Stimulated activated CD8-positive, alpha-beta memory T cell treated with anti-CD3 and anti-CD28 coated beads, Interleukin-15, amount 100 ng/mL, for 1 hour (primary cell): ENCODE measurements around the gene NOXRED1.
"Not testable (repeated sequence)": the region's sequence is repeated elsewhere in the genome, so short reads cannot be mapped to it uniquely, and the experiment has no call there.

Experiments used
- DNase-seq: peaks from one replicate; pipeline ENCODE4 v3.0.0-alpha.2; 2020; ENCODE audit warnings: low read depth

Gene NOXRED1, protein sequence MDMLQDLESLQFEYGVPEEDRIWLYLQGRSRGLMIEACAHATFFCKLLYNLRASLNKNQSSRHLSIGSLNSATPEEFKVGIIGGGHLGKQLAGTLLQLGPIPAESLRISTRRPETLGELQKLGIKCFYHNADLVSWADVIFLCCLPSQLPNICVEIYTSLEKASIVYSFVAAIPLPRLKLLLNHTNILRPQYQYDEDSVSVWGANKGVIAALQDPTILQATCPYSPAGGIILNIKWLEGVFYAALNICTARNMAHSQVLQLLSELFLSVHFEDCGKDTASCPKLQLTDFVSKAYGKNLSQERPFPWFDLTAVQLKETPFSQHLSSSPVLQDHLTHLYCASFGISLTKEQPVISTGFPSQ

DNA sequence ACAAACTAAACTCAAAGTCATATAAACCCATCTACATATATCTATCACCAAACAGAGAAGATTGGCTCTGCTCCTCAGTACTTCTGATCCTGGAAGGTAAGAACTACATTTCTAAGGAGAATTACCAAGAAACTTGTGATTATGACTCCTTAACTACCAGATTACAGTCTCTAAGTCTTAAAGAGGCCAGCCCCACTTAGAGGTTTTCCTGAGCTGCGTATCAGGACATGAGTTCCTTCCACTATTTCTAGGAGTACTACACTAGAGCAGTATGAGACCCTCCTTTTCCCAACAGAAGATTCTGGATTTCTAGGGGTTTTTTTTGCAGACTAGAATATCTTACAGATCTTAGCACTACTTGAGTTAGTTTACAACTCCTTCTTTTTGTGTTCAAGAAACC is at the start of gene NOXRED1:
Gene NOXRED1 (minus strand): TSS at position 101 of the 400 bp plus-strand sequence. CDS start 634 bp downstream, outside the sequence.
- DNase-seq, result no peak

DNA sequence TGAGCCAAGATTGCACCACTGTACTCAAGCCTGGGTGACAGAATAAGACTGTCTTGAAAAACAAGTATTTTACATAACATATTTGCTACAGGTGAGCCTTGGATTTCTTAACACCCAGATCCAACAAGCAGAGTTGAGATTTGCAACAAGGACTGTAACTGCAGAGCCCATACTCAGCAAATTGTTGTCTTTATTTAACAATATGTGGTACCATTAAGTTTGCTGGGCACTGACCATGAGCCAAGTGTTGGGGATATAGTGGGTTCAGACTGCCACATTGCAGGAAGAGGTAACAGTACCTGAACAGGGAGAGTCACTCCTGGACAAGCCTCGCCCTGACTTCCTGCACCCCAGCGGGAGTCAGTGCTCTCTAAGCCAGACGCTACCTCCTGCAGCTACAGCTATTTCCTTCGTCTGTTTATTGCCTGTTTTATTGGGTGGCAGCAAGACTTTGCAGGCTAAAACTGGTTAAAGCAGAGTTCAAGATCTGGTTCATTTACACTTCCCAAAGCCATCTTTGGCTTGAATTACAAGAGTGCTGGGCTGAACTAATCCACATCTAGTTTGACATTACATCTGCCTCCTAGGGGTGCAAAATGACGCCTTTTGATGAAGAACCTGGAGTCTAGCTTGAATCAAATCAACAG is 47.0 kb upstream of the NOXRED1 start:
- DNase-seq, result no peak

DNA sequence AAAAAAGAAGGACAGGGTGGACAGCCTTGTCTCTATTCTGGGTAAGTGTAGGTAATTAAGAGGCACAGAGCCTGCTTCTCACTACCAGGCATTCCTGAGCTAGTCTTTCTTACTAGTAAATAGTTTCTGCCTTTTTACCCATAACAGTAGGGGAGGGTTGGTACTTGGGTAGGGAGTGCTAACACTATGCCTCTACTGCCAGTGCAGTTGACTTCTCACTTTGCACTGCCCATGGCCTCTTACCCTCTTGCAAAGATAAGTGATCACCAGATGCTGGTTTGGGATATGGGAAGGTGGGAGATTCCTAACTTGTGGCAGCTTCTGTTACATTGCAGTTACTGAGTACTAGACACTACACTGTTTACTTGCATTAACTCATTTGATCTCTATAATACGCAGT is 46.2 kb upstream of the NOXRED1 start:
- DNase-seq, result no peak

DNA sequence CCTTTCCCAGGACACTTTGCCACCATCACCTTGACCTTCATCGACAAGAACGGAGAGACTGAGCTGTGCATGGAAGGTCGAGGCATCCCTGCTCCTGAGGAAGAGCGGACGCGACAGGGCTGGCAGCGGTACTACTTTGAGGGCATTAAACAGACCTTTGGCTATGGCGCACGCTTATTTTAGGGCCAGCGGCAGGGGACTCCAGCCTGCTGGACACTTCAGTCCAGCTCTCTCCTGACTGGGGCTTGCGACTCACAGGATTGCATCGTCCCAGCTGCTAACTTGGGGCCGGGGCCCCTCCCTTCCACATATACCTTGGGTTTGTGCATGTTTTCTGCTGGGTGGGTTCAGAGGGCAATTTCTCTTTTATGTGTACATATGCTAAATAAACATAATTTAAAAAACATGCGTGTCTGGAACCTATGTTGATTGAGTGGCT is 45.8 kb upstream of the NOXRED1 start:
- DNase-seq, result no peak

DNA sequence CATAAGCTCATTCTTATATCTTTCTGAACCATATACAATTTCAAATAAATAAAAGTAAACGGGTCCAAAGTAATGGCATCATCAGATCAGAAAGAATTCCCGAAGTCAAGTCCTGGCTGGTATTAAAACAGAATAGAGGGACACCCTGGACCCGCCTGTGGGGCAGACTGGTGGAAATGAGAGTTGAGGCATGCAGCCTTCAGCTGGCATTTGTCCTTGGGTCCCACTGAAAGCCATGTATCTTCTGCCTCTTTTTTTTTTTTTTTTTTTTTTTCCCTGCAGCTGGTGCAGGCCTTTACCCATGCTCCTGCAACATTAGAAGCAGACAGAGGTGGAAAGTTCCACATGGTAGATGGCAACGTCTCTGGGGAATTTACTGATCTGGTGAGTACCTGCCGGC is 44.5 kb upstream of the NOXRED1 start:
- DNase-seq, result no peak

DNA sequence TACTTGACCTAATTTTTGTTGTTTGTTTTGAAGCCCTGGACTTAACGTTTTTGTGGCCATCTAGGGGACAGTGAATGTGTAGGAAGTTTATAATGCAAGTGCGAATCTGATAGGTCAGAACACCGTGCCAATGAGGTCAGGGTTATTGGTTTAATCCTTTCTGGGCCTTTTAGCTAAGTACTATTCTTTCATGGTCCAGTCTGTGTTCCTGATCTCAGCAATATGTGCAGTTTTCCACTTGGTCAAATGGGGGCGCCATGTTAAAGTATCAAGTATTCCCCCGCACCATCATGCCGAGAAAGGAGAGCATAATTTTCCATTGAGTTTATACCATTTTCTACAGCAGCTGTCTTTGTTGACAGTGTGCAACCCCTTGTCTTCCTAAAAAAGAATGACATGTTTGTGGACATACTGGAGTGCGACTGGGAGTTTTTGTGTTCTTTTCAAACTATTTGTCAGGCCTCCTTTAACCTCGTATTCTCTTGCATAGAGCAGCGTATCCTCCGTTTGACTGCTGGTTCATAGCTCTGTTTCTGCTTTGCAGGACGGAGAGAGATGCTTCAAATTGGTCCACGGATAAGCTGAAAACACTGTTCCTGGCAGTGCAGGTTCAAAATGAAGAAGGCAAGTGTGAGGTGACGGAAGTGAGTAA is 35.9 kb upstream of the NOXRED1 start:
- DNase-seq, result peak; percentile 34

DNA sequence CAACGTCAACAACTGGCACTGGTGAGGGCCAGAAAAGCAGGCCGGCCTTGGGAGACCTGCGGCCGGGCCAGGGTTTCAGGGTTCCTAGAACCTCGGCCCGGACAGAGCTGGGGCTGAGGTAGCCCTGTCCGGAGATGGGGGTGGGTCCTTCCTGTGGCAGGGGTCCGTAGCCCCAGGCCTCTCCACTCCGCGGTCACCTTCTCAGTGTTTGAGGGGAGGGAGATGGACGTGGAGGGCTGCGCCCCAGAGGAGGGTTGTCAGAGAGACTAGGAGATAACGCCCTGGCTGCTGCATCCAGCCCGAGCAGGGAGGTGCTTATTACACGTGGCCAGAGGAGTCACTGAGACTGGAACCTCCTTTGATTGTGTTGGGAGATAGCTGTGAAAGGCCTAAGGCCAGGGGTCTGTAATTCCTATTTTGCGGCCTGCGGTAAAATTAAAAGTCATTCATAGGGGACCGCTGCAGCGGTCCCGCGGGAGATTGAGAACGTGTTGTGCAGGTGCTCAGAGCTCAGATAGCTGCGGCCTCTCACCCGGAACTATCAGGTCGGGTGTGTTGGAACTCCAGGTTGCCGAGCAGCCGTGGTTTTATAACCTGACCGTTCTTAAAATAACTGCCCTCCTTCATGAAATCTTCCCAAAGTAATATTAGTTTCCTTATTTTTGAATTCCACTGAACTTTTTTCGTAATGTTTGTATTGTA is 35.1 kb upstream of the NOXRED1 start:
- no peak for DNase-seq

DNA sequence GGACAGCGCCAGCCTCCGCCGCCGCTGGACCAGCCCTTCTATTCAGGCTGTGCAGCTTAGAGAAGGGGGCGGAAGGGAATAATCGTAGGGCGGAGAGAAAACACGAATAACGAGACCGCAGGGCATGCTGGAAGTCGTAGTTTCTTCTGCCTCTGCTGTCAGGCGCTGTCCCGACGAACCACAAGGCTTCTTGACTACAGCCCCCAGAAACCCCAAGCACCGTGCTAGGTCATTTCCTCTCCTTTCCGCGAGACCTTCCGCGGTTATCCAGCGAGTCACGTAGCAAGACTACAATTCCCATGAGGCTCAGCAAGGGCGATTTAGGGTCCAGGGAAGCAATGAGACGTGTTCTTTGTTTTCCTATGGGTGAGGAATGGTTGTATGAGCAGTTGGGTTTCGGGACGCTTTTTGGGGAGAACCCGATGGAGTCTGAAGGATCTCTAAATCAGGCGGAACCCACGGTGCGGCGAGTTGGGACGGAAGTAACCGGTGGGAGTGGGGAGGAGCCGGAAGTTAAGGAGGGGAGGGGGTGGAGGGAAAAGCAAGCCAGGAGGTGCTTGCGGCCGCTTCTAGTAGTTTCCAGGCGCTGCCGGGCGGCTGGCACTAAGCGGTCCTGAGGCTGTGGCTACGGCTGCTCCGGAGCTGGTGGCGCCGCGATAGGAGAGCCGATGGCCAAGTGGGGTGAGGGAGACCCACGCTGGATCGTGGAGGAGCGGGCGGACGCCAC is 34.4 kb upstream of the NOXRED1 start, which contains the start of the genes AHSA1 and VIPAS39:
Gene AHSA1 (plus strand): TSS at position 572 of the 727 bp plus-strand sequence. CDS start 97 bp downstream, at position 669.
Gene VIPAS39 (minus strand): TSS at position 80 of the 727 bp plus-strand sequence. CDS start 3,499 bp downstream, outside the sequence.
- DNase-seq, result peak; percentile 86

DNA sequence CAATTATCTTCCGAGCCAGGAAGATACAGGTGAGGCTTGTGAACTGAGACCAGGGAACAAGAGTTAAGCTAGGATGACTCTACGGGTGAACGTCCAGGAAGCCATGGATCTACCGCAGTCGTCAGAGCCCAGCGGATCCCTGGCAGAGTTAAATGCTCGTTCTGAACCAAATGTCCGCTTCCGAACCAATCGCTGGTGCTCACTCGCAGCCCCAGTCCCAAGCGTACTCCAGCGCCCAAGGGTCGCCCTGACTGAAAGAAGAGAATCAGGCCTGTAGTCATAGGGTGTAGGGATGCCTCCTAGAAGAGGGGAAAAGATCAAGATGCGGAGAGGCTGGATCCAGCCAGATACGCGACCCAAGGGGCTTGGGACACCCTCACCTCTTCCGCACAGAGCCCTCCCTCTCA is 33.8 kb upstream of the NOXRED1 start:
- no peak for DNase-seq

DNA sequence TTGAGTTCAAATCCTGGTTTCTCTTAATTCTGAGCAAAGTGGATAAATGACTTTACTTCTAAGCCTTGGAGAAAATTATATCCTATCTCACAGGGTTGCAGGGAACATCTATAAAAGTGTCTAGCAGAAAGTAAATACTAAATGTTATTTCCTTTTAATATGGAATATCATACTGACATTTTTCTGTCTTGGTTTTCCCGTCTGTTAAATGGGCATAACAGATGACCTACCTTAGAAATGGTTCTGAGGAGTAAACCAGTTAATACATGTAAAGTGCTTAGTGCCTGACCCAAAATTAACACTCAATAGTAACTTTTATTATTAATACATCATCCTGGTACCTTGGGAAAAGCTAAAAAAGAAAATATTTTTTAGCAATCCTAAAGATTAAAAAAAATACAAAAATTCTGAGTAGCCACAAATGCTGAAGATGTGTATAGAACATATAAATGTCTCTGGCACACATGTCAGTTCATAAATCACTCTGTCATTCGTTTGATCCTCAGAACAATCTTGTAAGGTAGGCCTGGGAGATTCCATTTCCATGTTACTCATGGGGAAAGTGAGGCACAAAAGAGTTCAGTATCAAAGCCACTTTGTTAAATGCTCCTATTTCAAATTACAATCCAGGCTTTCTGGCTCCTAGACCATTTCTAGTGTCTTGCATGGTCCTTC is 32.8 kb upstream of the NOXRED1 start:
- no peak for DNase-seq

DNA sequence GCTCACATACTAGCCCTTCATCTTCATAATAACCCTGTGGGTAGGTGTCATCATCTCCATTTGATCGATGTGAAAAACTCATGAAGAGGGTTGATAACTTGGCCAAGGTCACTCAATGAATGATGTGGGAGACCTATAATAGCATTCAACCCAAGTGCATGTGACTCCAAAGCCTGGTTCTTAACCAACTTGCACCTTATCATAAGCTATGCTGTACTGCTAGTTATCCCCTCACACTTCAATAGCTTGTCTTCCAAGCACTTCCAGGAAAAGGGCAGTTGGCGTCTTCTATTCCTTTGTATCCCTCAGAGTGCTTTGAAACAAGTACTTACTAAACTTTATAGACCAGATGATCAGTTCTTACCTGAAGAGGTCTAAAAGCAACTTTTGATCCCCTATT is 18.9 kb upstream of the NOXRED1 start:
- no peak for DNase-seq

DNA sequence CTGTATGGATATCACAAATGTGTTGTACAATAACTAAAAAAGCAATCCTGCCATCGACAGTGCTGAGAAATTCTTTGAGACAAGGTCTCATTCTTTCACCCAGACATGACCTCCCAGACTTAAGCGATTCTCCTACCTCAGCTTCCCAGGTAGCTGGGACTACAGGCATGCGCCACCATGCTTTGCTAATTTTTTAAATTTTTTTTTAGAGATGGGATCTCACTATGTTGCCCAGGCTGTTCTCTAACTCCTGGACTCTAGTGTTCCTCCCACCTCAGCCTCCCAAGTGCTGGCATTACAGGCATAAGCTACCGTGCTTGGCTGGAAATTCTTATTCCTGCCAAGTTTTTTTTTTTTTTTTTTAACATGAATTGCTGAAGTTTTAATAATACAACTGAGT is 16.5 kb upstream of the NOXRED1 start:
- no peak for DNase-seq

DNA sequence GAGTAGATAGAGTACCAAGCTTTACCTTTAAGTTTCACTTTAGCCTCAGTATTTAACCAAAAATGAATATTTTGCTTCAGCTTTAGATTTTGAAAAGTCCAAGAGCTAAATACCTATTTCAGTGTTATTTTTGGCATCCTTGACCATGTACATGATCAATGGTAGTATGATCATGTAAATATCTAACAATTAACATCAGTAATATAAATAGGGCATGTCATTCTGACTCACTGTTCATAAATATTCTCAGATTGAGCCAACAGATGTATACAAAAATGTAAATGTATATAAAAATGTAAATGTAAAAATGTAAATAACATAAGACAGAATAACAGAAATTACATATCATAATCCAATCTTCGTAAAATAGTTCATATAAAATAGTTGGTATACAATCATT is 15.3 kb upstream of the NOXRED1 start:
- no peak for DNase-seq

DNA sequence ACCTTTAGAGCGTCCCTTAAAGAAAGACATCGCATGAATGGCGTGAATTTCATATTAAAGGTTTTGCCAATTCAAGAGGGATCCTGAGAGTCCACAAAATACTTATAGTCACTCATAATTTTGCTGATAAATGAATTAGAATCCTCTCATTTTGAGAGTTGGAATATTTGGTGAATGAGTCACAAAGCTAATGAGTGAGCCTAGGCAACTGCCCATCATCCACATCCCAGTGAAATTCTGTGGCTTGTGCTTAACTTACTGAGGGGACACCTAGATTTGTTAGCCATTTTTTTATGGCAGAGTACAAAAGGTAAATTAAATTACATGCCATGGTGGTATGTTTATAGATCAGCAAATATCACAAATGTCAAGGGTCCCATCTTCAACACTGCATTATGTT is 12.7 kb upstream of the NOXRED1 start:
- DNase-seq, result no peak

DNA sequence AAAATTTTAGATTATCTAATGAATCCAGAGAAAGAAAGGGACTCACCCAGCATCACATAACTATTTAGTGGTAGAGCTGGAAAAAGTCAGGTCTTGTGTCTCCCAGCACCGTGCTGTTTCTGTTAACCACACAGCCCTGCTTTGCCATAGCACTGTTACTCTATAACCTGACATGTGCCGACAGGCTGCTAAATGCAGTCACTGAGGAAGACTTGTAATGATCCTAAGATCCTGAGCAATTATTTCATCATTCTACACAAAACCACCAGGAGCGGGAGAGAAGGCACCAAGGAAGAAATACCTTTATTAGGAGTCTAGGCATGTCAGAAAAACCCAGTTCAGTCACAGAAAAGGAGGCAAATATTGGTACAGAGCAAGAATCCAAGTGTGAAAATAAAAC is 3.1 kb upstream of the NOXRED1 start:
- no peak for DNase-seq

DNA sequence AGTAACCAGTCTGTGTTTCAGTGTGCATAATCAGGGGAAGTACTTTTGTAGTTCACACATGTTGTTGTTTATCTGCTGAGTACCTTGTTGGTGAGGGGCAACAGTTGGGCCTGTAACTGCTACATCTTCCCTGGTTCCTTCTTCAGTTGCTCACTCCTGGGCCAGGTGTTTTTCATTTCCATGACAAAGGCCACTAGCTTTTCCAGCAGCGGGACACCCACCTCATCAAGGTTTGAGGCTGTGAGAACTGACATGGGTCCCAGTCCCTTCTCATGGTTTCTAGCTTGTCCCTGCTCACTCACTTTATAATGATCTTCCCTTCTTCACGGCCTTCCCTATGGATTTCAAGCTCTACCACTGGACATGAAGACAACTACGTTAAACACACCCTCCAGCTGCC is 1.5 kb upstream of the NOXRED1 start:
- no peak for DNase-seq

DNA sequence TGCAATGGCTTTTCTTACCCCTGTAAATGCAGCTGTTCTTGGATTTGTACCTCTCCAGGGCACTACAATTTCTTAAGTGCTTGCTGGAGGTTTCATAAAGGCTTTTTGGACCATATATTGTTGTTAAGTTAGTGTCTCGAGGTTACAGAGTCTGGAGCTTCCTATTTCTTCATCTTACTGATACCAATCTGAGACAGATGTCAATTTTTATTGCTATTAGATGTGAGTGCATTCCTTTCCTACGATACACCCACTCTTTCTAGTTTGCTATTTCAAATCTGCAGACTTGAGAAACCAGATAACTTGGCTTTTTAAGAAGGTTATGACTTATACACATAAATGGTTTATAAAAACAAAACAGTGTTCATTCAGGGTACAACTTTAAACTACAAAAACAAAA is 2.1 kb downstream of the NOXRED1 start:
- DNase-seq, result no peak

DNA sequence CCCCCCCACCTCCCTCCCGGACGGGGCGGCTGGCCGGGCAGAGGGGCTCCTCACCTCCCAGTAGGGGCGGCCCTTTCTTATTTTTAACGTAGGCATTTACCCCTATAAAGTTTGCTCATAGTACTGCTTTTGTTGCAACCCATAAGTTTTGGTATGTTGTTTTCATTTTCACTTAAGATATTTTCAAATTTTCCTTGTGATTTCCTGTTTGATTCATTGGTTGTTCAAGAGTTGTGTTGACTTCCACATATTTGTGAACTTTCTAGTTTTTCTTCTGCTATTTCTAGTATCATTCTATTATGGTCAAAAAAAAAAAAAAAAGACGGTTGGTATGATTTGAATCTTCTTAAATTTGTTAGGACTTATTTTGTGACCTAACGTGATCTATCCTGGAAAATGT is 6.5 kb downstream of the NOXRED1 start:
- DNase-seq, result no peak

DNA sequence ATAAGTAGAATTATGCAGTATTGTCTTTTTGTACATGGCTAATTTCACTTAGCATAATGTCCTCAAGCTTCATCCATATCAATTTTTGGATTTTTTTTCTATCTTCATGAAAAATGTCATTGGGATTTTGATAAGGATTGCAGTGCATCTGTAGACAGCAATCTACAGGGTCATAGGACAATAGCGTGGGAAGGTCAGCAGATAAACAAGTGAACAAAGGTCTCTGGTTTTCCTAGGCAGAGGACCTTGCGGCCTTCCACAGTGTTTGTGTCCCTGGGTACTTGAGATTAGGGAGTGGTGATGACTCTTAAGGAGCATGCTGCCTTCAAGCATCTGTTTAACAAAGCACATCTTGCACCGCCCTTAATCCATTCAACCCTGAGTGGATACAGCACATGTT is 7.2 kb downstream of the NOXRED1 start:
- not testable (repeated sequence) for DNase-seq

DNA sequence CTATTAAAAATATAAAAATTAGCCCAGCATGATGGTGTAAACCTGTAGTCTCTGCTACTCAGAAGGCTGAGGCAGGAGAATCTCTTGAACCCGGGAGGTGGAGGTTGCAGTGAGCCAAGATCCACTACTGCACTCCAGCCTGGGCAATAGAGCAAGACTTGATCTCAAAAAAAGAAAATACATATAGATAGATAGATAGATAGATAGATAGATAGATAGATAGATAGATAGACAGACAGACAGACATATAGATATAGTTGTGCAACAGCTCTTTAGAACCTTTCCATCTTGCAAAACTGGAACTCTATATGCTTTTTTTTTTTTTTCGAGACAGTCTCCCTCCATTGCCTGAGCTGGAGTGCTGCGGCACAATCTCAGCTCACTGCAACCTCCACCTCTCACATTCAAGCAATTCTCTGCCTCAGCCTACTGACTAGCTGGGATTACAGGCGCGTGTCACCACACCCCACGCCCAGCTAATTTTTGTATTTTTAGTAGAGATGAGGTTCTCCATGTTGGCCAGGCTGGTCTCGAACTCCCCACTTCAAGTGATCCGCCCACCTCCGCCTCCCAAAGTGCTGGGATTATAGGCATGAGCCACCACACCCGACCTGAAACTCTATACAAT is 7.8 kb downstream of the NOXRED1 start:
- not testable (repeated sequence) for DNase-seq

DNA sequence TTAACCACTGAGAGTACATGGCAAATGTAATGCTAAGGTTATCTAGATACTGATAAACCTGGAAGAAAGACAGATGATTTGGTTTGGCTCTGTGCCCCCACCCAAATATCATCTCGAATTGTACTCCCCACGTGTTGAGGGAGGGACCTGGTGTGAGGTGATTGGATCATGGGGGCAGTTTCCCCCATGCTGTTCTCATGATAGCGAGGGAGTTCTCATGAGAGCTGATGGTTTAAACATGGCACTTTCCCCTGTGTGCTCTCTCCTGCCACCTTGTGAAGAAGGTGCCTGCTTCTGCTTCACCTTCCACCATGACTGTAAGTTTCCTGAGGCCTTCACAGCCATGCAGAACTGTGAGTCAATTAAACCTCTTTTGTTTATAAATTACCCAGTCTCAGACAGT is 14.2 kb downstream of the NOXRED1 start:
- DNase-seq, result no peak
